Psoas muscle (tissue), 8 donors: Measurements from ENCODE around the gene CFAP157. TPM values are rescaled to one million over a fixed set of nuclear protein-coding genes. Genes with fewer than 3 reads are reported as not detected.

Experiments used
- ATAC-seq, 4 donors: fragments of 200-7000 bp; cut with Tn5 transposase; one replicate each; pipeline ENCODE4 v1.9.1; 2020; ENCODE audit warnings: moderate library complexity in 3 of 4, mild to moderate bottlenecking in 2 of 4
- DNase-seq, 2 donors: peaks; one replicate each; pipeline ENCODE4 v3.0.0-alpha.2; 2020
- H3K27ac ChIP-seq: fragments of 200-600 bp; one replicate; pipeline ENCODE4 v1.8.0; 2022
- H3K27me3 ChIP-seq, 3 donors: fragments of 200-600 bp in 1 of 3; one replicate each; pipeline versions ENCODE4 v1.6.1 to v1.8.0; 2013 to 2022; ENCODE audit warnings: low read length in 2 of 3, mild to moderate bottlenecking in 2 of 3, moderate library complexity in 1 of 3; ENCODE audit not compliant: insufficient read depth in 3 of 3
- H3K36me3 ChIP-seq, 2 donors: fragments of 200-600 bp in 1 of 2; one replicate each; pipeline versions ENCODE4 v1.6.1 to v1.8.0; 2013 to 2022; ENCODE audit warnings: low read depth in 1 of 2, mild to moderate bottlenecking in 1 of 2, moderate library complexity in 1 of 2; ENCODE audit not compliant: insufficient read depth in 1 of 2
- H3K4me1 ChIP-seq: fragments of 200-600 bp; one replicate; pipeline ENCODE4 v1.8.0; 2022
- H3K4me3 ChIP-seq: fragments of 200-600 bp; one replicate; pipeline ENCODE4 v1.8.0; 2022; ENCODE audit warnings: mild to moderate bottlenecking
- H3K9me3 ChIP-seq: fragments of 200-600 bp; one replicate; pipeline ENCODE4 v1.8.0; 2022
- CTCF ChIP-seq: fragments of 200-600 bp; IDR thresholded peaks from one replicate; pipeline ENCODE4 v1.8.0; 2022; ENCODE audit warnings: antibody characterized with exemption
- WGBS, 3 donors: extraction: QIAGEN DNeasy Blood & Tissue Kit; methylation state at CpG; one replicate each; pipeline versions ENCODE4 v1.1.6 to v1.1.7; 2013; 5-methylcytosine and 5-hydroxymethylcytosine counted together
- intact Hi-C, 2 donors: fragments of 100-400 bp; cut with DNase I; formaldehyde crosslinking; loops; one replicate each; pipeline versions ENCODE4 v1.11.0 to v1.14.2; 2022
- polyA plus RNA-seq, 3 donors: library from polyadenylated mRNA; stranded (reverse); fragments of 200-250 nt; gene quantifications; one replicate each; pipeline ENCODE4 v1.2.3, GENCODE V29; 2013
- total RNA-seq, 4 donors: library from RNA; stranded (reverse); fragmentation: NEBNext Ultra II Directional in 2 of 4; extraction: Animal tissue kit (Norgen Biotek cat#: 25700) in 2 of 4; gene quantifications; one replicate each; pipeline versions ENCODE4 v1.2.1 to v1.2.4, GENCODE V29; 2021 to 2023
- donor health status: healthy with polysubstance abuse.
- donor health status: DM: no; HTN: no; CAD: no; lungs with moderate emphysema.
- donor health status: Bipolar disorder and iron deficiency.
- donor health status: healthy.
- donor health status: DM: yes; HTN: yes; CAD: no.
- donor health status: DM: no; HTN: no; CAD: no.
- donor health status: DM: no; HTN: no; CAD: no.
- donor health status: DM: yes; HTN: yes; CAD: no.

CFAP157 gene
- total and polyA plus RNA-seq, 7 donors: 0.10 to 0.34 (median 0.23) TPM; not detected in 3

GRCh38 chr9:127728808-127729207, 22.0 kb downstream of the CFAP157 start:
- no peaks in the 10 kb centered on the region for H3K9me3 ChIP-seq
- H3K27me3 ChIP-seq: no peaks in the 10 kb centered on the region
- DNase-seq: no peak
- no peak overlapping the region for H3K27ac ChIP-seq
- H3K4me3 ChIP-seq: no peak overlapping the region
- H3K4me1 ChIP-seq: no peaks in the 10 kb centered on the region
- 85 to 88% (median 87%) methylated on average over 8 of the region's 8 CpGs for WGBS, 3 donors
- H3K36me3 ChIP-seq: peaks cover 0 to 31% of the 10 kb centered on the region in 2 donors
- intact Hi-C loops: no loop called here
- no peak for TF ChIP-seq CTCF
- no peak for ATAC-seq

- WGBS, 3 donors: 86 to 89% (median 88%) methylated on average over 15 to 18 of the region's 18 CpGs
- H3K27me3 ChIP-seq: no peaks in the 10 kb centered on the region
- intact Hi-C loops: loop anchor here (5.0 kb wide), 3 partner anchors 117 to 227 kb away; partner anchors contain the start of gene STXBP1 (in 1 of the 2)
- H3K36me3 ChIP-seq: peaks cover 0 to 31% of the 10 kb centered on the region in 2 donors
- no peak for TF ChIP-seq CTCF
- no peak overlapping the region for H3K27ac ChIP-seq
- DNase-seq: no peak
- no peaks in the 10 kb centered on the region for H3K9me3 ChIP-seq
- H3K4me1 ChIP-seq: peaks cover 7% of the 10 kb centered on the region
- ATAC-seq: no peak
- H3K4me3 ChIP-seq: no peak overlapping the region
Measured at GRCh38 chr9:127729522-127730256, 22.9 kb downstream of the CFAP157 start.

GRCh38 chr9:127730262-127730661, 23.5 kb downstream of the CFAP157 start:
- Histone ChIP-seq H3K9me3 (no peaks in the 10 kb centered on the region), H3K27ac (no peak overlapping the region), H3K4me3 (no peak overlapping the region), H3K36me3 (peaks cover 0 to 31% of the 10 kb centered on the region in 2 donors), H3K27me3 (no peaks in the 10 kb centered on the region), H3K4me1 (peaks cover 7% of the 10 kb centered on the region)
- no peak for DNase-seq
- no peak for ATAC-seq
- WGBS, 3 donors: 89 to 92% (median 90%) methylated on average over 9 of the region's 9 CpGs
- intact Hi-C loops: loop anchor here (5.0 kb wide), 3 partner anchors 118 to 228 kb away; partner anchors contain the start of gene STXBP1 (in 1 of the 2)
- TF ChIP-seq CTCF: no peak

GRCh38 chr9:127730799-127731410, 24.1 kb downstream of the CFAP157 start:
- DNase-seq (peak in 1 of 2 donors; percentile 49), ATAC-seq (no peak)
- intact Hi-C loops: loop anchor here (5.0 kb wide), 3 partner anchors 119 to 229 kb away; partner anchors contain the start of gene STXBP1 (in 1 of the 2)

More at GRCh38 chr9:127730799-127731410, 24.1 kb downstream of the CFAP157 start:
- Histone ChIP-seq H3K4me1 (peaks cover 11% of the 10 kb centered on the region), H3K36me3 (peaks cover 0 to 31% of the 10 kb centered on the region in 2 donors), H3K9me3 (no peaks in the 10 kb centered on the region), H3K27me3 (no peaks in the 10 kb centered on the region), H3K4me3 (no peak overlapping the region), H3K27ac (no peak overlapping the region)
- no peak for TF ChIP-seq CTCF
- 88% methylated on average over 9 of the region's 9 CpGs for WGBS, 3 donors
